ENCODE results near the gene TMEM52. TPM values are rescaled to one million over a fixed set of nuclear protein-coding genes. Genes with fewer than 3 reads are reported as not detected.

Gene TMEM52
- total and polyA plus RNA-seq, 2 of the 8 experiments (the other 6 are each of a cell fraction or from before 2014, with no cell fraction given), result 14.6 to 30.2 TPM

- peak overlapping the region; percentile 58 for H4K91ac ChIP-seq (replicated peaks; ENCODE audit: insufficient read length, low read length)
- no peak overlapping the region for H3K4me2 ChIP-seq (ENCODE audit: insufficient read depth in 1 of 2, low read depth in 2 of 2, low read length in 2 of 2)
- DNase-seq (ENCODE audit: low read depth in 1 of 2, low spot score in 2 of 2) (no peak), FAIRE-seq (no peak)
- ChIA-PET POLR2A (ENCODE audit: partially characterized antibody) (interaction anchor here (2.6 kb wide), 1 partner anchor 9 kb away, joined by 14 read pairs; no protein-coding TSS in a partner anchor), CTCF (ENCODE audit: partially characterized antibody) (interaction anchor here (0.6 to 1.3 kb wide), 5 partner anchors 20 to 310 kb away, joined by 3 to 8 read pairs (median 4); no protein-coding TSS in a partner anchor)
- H3K23me2 ChIP-seq (ENCODE audit: low read depth, low read length), result peaks cover 4% of the 10 kb centered on the region; the same call in 1 of the 2 replicates
- no peaks in the 10 kb centered on the region for H3K36me3 ChIP-seq (ENCODE audit: control insufficient read depth in 2 of 4, insufficient read depth in 4 of 4, low read length in 3 of 4)
- H3K9ac ChIP-seq (replicated peaks in 1 of 4; ENCODE audit: extremely low read depth in 1 of 4, low read depth in 3 of 4, low read length in 3 of 4), result no peak overlapping the region
- no peak overlapping the region for H2BK120ac ChIP-seq (replicated peaks; ENCODE audit: low read depth, low read length)
- 88% methylated on average over 27 of the region's 27 CpGs; no CpG with 5 or more reads in 1 of the 2 experiments for WGBS, 2 experiments (ENCODE audit: extremely low coverage in 1 of 2, insufficient coverage in 1 of 2, insufficient read length in 1 of 2, insufficient replicate concordance in 2 of 2, low coverage in 1 of 2, low lambda C conversion rate in 2 of 2, missing lambda C conversion rate in 1 of 2)
- peaks cover 0 to 2% (median under 1%) of the 10 kb centered on the region in 4 experiments; a peak in 1 of 7 replicates for H3K27me3 ChIP-seq (replicated peaks in 1 of 4; ENCODE audit: control insufficient read depth in 3 of 4, extremely low read depth in 1 of 4, insufficient read depth in 3 of 4, low read length in 3 of 4)
- 0 out of 2 replicates have a peak overlapping the region, but pooled peaks have one; percentile 48 for H2BK20ac ChIP-seq (ENCODE audit: low read length)
- H2AFZ ChIP-seq (ENCODE audit: low read length), result no peak overlapping the region
- peaks cover 0 to 15% (median 10%) of the 10 kb centered on the region in 4 experiments; a peak in 6 of 7 replicates for H3K4me1 ChIP-seq (replicated peaks in 1 of 4; ENCODE audit: control insufficient read depth in 3 of 4, insufficient read depth in 4 of 4, low read length in 3 of 4)
- no peak overlapping the region for H3K56ac ChIP-seq (replicated peaks; ENCODE audit: insufficient read length, low read depth, low read length)
- H3K4ac ChIP-seq (replicated peaks; ENCODE audit: insufficient read length, low read depth, low read length), result peak overlapping the region; percentile 34
- no peak overlapping the region for H3K27ac ChIP-seq (ENCODE audit: low read depth, low read length)
- peak overlapping the region; percentile 87; the same call in 1 of the 2 replicates for H2AK5ac ChIP-seq (ENCODE audit: low read depth, low read length)
- no peak overlapping the region for H3K14ac ChIP-seq (ENCODE audit: insufficient read length)
- H3K4me3 ChIP-seq (ENCODE audit: extremely low read depth in 1 of 4, insufficient read depth in 2 of 4, low read depth in 3 of 4, low read length in 4 of 4), result no peak overlapping the region
- TF ChIP-seq HDAC2 (IDR thresholded peaks at IDR 0.05; ENCODE audit: borderline replicate concordance in 1 of 2, low read depth in 2 of 2, low read length in 2 of 2), result no peak
- TF ChIP-seq CBX8 (IDR thresholded peaks at IDR 0.05; ENCODE audit: borderline replicate concordance, low read depth, low read length), result no peak
- no peak for TF ChIP-seq SIX5 (IDR thresholded peaks at IDR 0.05; ENCODE audit: low read depth, low read length)
- no peak for TF ChIP-seq JUN (IDR thresholded peaks at IDR 0.05; ENCODE audit: low read depth, low read length)
- TF ChIP-seq SAP30 (IDR thresholded peaks at IDR 0.05; ENCODE audit: insufficient read depth, insufficient replicate concordance, low read length), result no peak
- no peak for TF ChIP-seq SIRT6 (IDR thresholded peaks at IDR 0.05; ENCODE audit: low read length)
- TF ChIP-seq ATF3 (IDR thresholded peaks at IDR 0.05; ENCODE audit: insufficient read depth, low read depth, low read length), result no peak
- no peak for TF ChIP-seq SUZ12 (IDR thresholded peaks at IDR 0.05; ENCODE audit: low read length)
- peaks cover 0 to 5% of the 10 kb centered on the region in 2 experiments; a peak in 1 of 4 replicates for H3K9me3 ChIP-seq (ENCODE audit: insufficient read depth in 2 of 2, low read depth in 1 of 2, low read length in 1 of 2)
- no peak overlapping the region for H3K18ac ChIP-seq (ENCODE audit: extremely low read depth, low read length)
- H4K8ac ChIP-seq (ENCODE audit: extremely low read depth, insufficient read depth, low read length), result no peak overlapping the region; the same call in 1 of the 2 replicates
- H3K79me1 ChIP-seq (ENCODE audit: low read depth, low read length), result no peaks in the 10 kb centered on the region
- peak overlapping the region; percentile 90; the same call in 1 of the 2 replicates for H2BK12ac ChIP-seq (ENCODE audit: low read depth, low read length)
- no peaks in the 10 kb centered on the region for H4K20me1 ChIP-seq (replicated peaks in 1 of 2; ENCODE audit: control insufficient read depth in 1 of 2, insufficient read depth in 2 of 2, low read length in 2 of 2)
- no peak overlapping the region for H4K5ac ChIP-seq (ENCODE audit: insufficient read length, low read depth, low read length)
- H3K79me2 ChIP-seq (ENCODE audit: control insufficient read depth in 1 of 2, insufficient read depth in 2 of 2, low read length in 2 of 2), result no peaks in the 10 kb centered on the region
- peak overlapping the region; percentile 15; the same call in 1 of the 2 replicates for H2BK5ac ChIP-seq (ENCODE audit: low read depth, low read length)
- H3K23ac ChIP-seq (ENCODE audit: insufficient read length), result no peak overlapping the region
- peak overlapping the region; percentile 99; the same call in 1 of the 2 replicates for H2BK15ac ChIP-seq (ENCODE audit: low read length)
Observed at GRCh38 chr1:1920608-1921458, 1.8 kb upstream of the TMEM52 start.

Measured in H1 (cell line).